Endothelial cell of umbilical vein (primary cell): ENCODE measurements around the gene YAE1.

Experiments
- EZH2 ChIP-seq: IDR thresholded peaks from 2 replicates; pipeline ENCODE4 v1.6.1; 2012; ENCODE audit warnings: borderline replicate concordance, low read depth, mild to moderate bottlenecking, moderate library complexity, low read length, inconsistent platforms; ENCODE audit not compliant: severe bottlenecking
- POLR2A ChIP-seq: IDR thresholded peaks from 2 replicates; pipeline ENCODE4 v1.6.1; 2012; ENCODE audit warnings: low read depth, mild to moderate bottlenecking, control low read depth, low read length
- POLR2AphosphoS5 ChIP-seq: IDR thresholded peaks from 2 replicates; pipeline ENCODE4 v1.6.1; 2012; ENCODE audit warnings: low read depth, mild to moderate bottlenecking, control low read depth, low read length, moderate library complexity; ENCODE audit not compliant: insufficient read depth
- TF ChIP-seq, protein P1 (sequence below), 2 donors: IDR thresholded peaks; 1 replicate in 1 of 2; 2 replicates in 1 of 2; pipeline ENCODE4 v1.5.1; 2011; ENCODE audit warnings: low read length in 2 of 2, mild to moderate bottlenecking in 2 of 2, moderate library complexity in 2 of 2, control low read depth in 1 of 2, inconsistent platforms in 1 of 2, low read depth in 1 of 2; ENCODE audit not compliant: insufficient read depth in 1 of 2; ENCODE audit errors: extremely low read depth in 1 of 2

- TF ChIP-seq, protein P1, sequence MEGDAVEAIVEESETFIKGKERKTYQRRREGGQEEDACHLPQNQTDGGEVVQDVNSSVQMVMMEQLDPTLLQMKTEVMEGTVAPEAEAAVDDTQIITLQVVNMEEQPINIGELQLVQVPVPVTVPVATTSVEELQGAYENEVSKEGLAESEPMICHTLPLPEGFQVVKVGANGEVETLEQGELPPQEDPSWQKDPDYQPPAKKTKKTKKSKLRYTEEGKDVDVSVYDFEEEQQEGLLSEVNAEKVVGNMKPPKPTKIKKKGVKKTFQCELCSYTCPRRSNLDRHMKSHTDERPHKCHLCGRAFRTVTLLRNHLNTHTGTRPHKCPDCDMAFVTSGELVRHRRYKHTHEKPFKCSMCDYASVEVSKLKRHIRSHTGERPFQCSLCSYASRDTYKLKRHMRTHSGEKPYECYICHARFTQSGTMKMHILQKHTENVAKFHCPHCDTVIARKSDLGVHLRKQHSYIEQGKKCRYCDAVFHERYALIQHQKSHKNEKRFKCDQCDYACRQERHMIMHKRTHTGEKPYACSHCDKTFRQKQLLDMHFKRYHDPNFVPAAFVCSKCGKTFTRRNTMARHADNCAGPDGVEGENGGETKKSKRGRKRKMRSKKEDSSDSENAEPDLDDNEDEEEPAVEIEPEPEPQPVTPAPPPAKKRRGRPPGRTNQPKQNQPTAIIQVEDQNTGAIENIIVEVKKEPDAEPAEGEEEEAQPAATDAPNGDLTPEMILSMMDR (IDR thresholded peaks at IDR 0.05; ENCODE audit: extremely low read depth in 1 of 2, insufficient read depth in 1 of 2, low read depth in 1 of 2, low read length in 2 of 2) = no peak
- TF ChIP-seq POLR2AphosphoS5 (no peak), EZH2 (no peak), POLR2A (no peak)
Measured at GRCh38 chr7:39553436-39553835, 12.8 kb upstream of the YAE1 start.
